Heart left ventricle (tissue), 16 donors: Measurements from ENCODE around the gene PTPMT1. TPM values are rescaled to one million over a fixed set of nuclear protein-coding genes. Genes with fewer than 3 reads are reported as not detected.

Source experiments
- ATAC-seq, 4 donors: fragments of 200-7000 bp; cut with Tn5 transposase; one replicate each; pipeline ENCODE4 v1.9.1; 2020 to 2022; ENCODE audit warnings: moderate library complexity in 4 of 4, mild to moderate bottlenecking in 3 of 4, moderate number of reproducible peaks in 1 of 4
- DNase-seq, 5 donors: peaks; one replicate each; pipeline ENCODE4 v3.0.0-alpha.2; 2020
- H3K27ac ChIP-seq, 12 donors: fragments of 200-600 bp; sonication (generic) in 4 of 12; one replicate each; pipeline versions ENCODE4 v1.5.0 to v1.8.0; 2016 to 2022; ENCODE audit warnings: mild to moderate bottlenecking in 2 of 12
- H3K27me3 ChIP-seq, 9 donors: fragments of 200-600 bp; sonication (generic) in 2 of 9; one replicate each; pipeline versions ENCODE4 v1.5.1 to v1.8.0; 2016 to 2022; ENCODE audit warnings: mild to moderate bottlenecking in 3 of 9
- H3K36me3 ChIP-seq, 9 donors: fragments of 200-600 bp; sonication (generic) in 2 of 9; one replicate each; pipeline versions ENCODE4 v1.5.0 to v1.8.0; 2018 to 2022; ENCODE audit warnings: mild to moderate bottlenecking in 2 of 9
- H3K4me1 ChIP-seq, 12 donors: fragments of 200-600 bp; sonication (generic) in 4 of 12; one replicate each; pipeline versions ENCODE4 v1.5.0 to v1.8.0; 2016 to 2022; ENCODE audit warnings: mild to moderate bottlenecking in 3 of 12
- H3K4me3 ChIP-seq, 12 donors: fragments of 200-600 bp; sonication (generic) in 4 of 12; one replicate each; pipeline versions ENCODE4 v1.5.0 to v1.8.0; 2017 to 2022; ENCODE audit warnings: mild to moderate bottlenecking in 9 of 12, moderate library complexity in 4 of 12
- H3K9me3 ChIP-seq, 12 donors: fragments of 200-600 bp; sonication (generic) in 4 of 12; one replicate each; pipeline versions ENCODE4 v1.5.0 to v1.8.0; 2016 to 2022; ENCODE audit warnings: mild to moderate bottlenecking in 1 of 12
- CTCF ChIP-seq, 12 donors: fragments of 200-600 bp; sonication (generic) in 4 of 12; IDR thresholded peaks; one replicate each; pipeline versions ENCODE4 v1.5.0 to v1.8.0; 2018 to 2022; ENCODE audit warnings: antibody characterized with exemption in 12 of 12, mild to moderate bottlenecking in 5 of 12
- POLR2A ChIP-seq, 2 donors: fragments of 450-650 bp; IDR thresholded peaks; one replicate each; pipeline ENCODE4 v1.6.1; 2017; ENCODE audit warnings: antibody characterized with exemption in 2 of 2, mild to moderate bottlenecking in 2 of 2, moderate library complexity in 2 of 2
- WGBS, 4 donors: extraction: QIAGEN DNeasy Blood & Tissue Kit in 2 of 4; methylation state at CpG; one replicate each; pipeline versions ENCODE4 v1.1.5 to v1.1.7; 2013 to 2018; 5-methylcytosine and 5-hydroxymethylcytosine counted together
- intact Hi-C, 10 donors: fragments of 100-400 bp; cut with DNase I; formaldehyde crosslinking; loops; one replicate each; pipeline versions ENCODE4 v1.11.1 to v1.14.2; 2022
- long read RNA-seq, 3 donors: library from polyadenylated mRNA; unstranded; transcript quantifications; one replicate each; pipeline ENCODE4 v2.0.0, GENCODE V29; 2020 to 2021
- polyA plus RNA-seq, 2 donors: library from polyadenylated mRNA; stranded (reverse); fragments of 200-250 nt; gene quantifications; one replicate each; pipeline ENCODE4 v1.2.3, GENCODE V29; 2013
- total RNA-seq, 9 donors: library from RNA; depleted of rRNA in 2 of 9; stranded (reverse); fragments of >200 nt in 2 of 9; fragmentation: NEBNext Ultra II Directional in 3 of 9; extraction: Animal tissue kit (Norgen Biotek cat#: 25700) in 3 of 9; gene quantifications; one replicate each; pipeline versions ENCODE4 v1.1.0 to v1.2.4, GENCODE V29; 2016 to 2023
- donor health status: ischemic (EF 13 %, LVEDD 7.1; RV severe dilation, severe dysfunction).
- donor health status: healthy with polysubstance abuse.
- donor health status: DM: no; HTN: yes; CAD: no.
- donor health status: DM: no; HTN: no; CAD: no.
- donor health status: ischemic (EF 25% LVEDD 6.9; RV normal size, moderate dysfunction).
- donor health status: ischemic (EF 25% LVEDD 5.7; RV mildly dilated, moderate dysfunction).
- donor health status: healthy.
- donor health status: DM: yes; HTN: yes; CAD: no.
- donor health status: ischemic (EF 35%, LVEDD 5.7; RV mildly dilated, moderate dysfunction).
- donor health status: nonischemic (EF 11% LVEDD 7.7; RV severe dilation, severe dysfunction).
- donor health status: DM: yes; HTN: yes; CAD: no.
- donor health status: PGD.
- donor health status: ischemic (EF 29% LVEDD 5.4; RV normal size, mild dysfunction).
- donor health status: nonischemic (EF 23%, LVEDD 6.1; RV moderate dilation, normal function).

The PTPMT1 gene
- 10 to 100 TPM; 17.4 to 77.4 (median 22.7) TPM for total RNA-seq
- 10 to 100 TPM; 37.2 to 50.8 TPM for polyA plus RNA-seq
- long read RNA-seq, donor 1, transcript PTPMT1-205 (3 exons, 1,611 nt), result minor isoform, 6 of 32 reads
- long read RNA-seq, donor 1, transcript PTPMT1-202 (4 exons, 768 nt), result major isoform, 22 of 32 reads
- long read RNA-seq, donor 1, partial matches to known transcripts, result 0 of 32 reads
- long read RNA-seq, donor 1, other reads (novel, unspliced or antisense), result 1 of 32 reads
- long read RNA-seq, donor 2, transcript PTPMT1-202 (4 exons, 768 nt), result major isoform, 19 of 39 reads
- long read RNA-seq, donor 2, transcript PTPMT1-205 (3 exons, 1,611 nt), result minor isoform, 8 of 39 reads
- long read RNA-seq, donor 2, transcript PTPMT1-201 (3 exons, 928 nt), result minor isoform, 5 of 39 reads
- long read RNA-seq, donor 2, partial matches to known transcripts, result 3 of 39 reads
- long read RNA-seq, donor 2, other reads (novel, unspliced or antisense), result 0 of 39 reads
- long read RNA-seq, donor 3, transcript PTPMT1-201 (3 exons, 928 nt), result minor isoform, 5 of 22 reads
- long read RNA-seq, donor 3, transcript PTPMT1-202 (4 exons, 768 nt), result major isoform, 12 of 22 reads
- long read RNA-seq, donor 3, partial matches to known transcripts, result 0 of 22 reads
- long read RNA-seq, donor 3, other reads (novel, unspliced or antisense), result 1 of 22 reads

- ATAC-seq (peak; percentile 95 to 97 (median 96)), DNase-seq (peak; percentile 75 to 90 (median 85))
- no peaks in the 10 kb centered on the region for H3K9me3 ChIP-seq
- intact Hi-C loops, result loop anchor here in 1 of 10 donors (5.0 kb wide), 1 partner anchor 52 kb away; no protein-coding TSS in a partner anchor
- H3K27me3 ChIP-seq, result no peaks in the 10 kb centered on the region
- H3K4me1 ChIP-seq, result peaks cover 0 to 23% (median 14%) of the 10 kb centered on the region in 12 donors
- 0 to 1% (median 1%) methylated on average over 18 to 86 of the region's 86 CpGs for WGBS, 4 donors
- peaks cover 0 to 23% (median 8%) of the 10 kb centered on the region in 9 donors for H3K36me3 ChIP-seq
- TF ChIP-seq POLR2A (IDR thresholded peaks at IDR 0.05) (peak in 1 of 2 donors; percentile 51), CTCF (IDR thresholded peaks at IDR 0.05) (no peak)
- peak within 1 kb of the TSS; percentile 65 to 97 (median 90) for H3K4me3 ChIP-seq
- H3K27ac ChIP-seq, result peak within 1 kb of the TSS in 11 of 12 donors; percentile 41 to 92 (median 82)
These were observed at the start of gene PTPMT1 for GRCh38 chr11:47565340-47566148. Gene PTPMT1, plus strand, starts transcription at chr11:47565599. Its CDS starts 24 bp downstream, at chr11:47565623.

- Histone ChIP-seq H3K36me3 (no peaks in the 10 kb centered on the region), H3K4me1 (peaks cover 10 to 99% (median 82%) of the 10 kb centered on the region in 12 donors), H3K27me3 (no peaks in the 10 kb centered on the region), H3K9me3 (no peaks in the 10 kb centered on the region), H3K27ac (peak overlapping the region in 3 of 12 donors; percentile 32 to 83 (median 58)), H3K4me3 (no peak overlapping the region)
- intact Hi-C loops, result loop anchor here in 1 of 10 donors (5.0 kb wide), 1 partner anchor 36 kb away; the partner anchor contains the start of gene CELF1
- no peak for TF ChIP-seq CTCF (IDR thresholded peaks at IDR 0.05)
- no peak for TF ChIP-seq POLR2A (IDR thresholded peaks at IDR 0.05)
- DNase-seq (no peak), ATAC-seq (no peak)
- 62 to 75% (median 68%) methylated on average over 3 of the region's 3 CpGs for WGBS, 4 donors
These were observed 49.2 kb upstream of the PTPMT1 start for GRCh38 chr11:47516155-47516554.

- Histone ChIP-seq H3K27me3 (no peaks in the 10 kb centered on the region), H3K4me3 (no peak overlapping the region), H3K9me3 (no peaks in the 10 kb centered on the region), H3K27ac (peak overlapping the region in 3 of 12 donors; percentile 11 to 83 (median 28)), H3K4me1 (peaks cover 10 to 98% (median 81%) of the 10 kb centered on the region in 12 donors), H3K36me3 (no peaks in the 10 kb centered on the region)
- ATAC-seq (no peak), DNase-seq (no peak)
- intact Hi-C loops, result loop anchor here in 1 of 10 donors (5.0 kb wide), 1 partner anchor 35 kb away; the partner anchor contains the start of gene CELF1
- 82 to 86% (median 83%) methylated on average over 10 of the region's 10 CpGs for WGBS, 4 donors
- TF ChIP-seq POLR2A (IDR thresholded peaks at IDR 0.05) (no peak), CTCF (IDR thresholded peaks at IDR 0.05) (no peak)
These were observed 48.2 kb upstream of the PTPMT1 start for GRCh38 chr11:47516984-47517853.
